Trophoblast cell (in vitro differentiated cells and primary cell): ENCODE measurements around the gene GAB2.

ENCODE experiments used
- DNase-seq, 2 donors: peaks; one replicate each; pipeline ENCODE4 v3.0.0-alpha.2; 2016
- H2AFZ ChIP-seq: 2 replicates; pipeline ENCODE4 v1.6.1; 2013; ENCODE audit warnings: low read length, moderate library complexity, mild to moderate bottlenecking; ENCODE audit not compliant: insufficient read depth, poor library complexity
- H2AK5ac ChIP-seq: 2 replicates; pipeline ENCODE4 v1.6.1; 2013; ENCODE audit warnings: mild to moderate bottlenecking, low read length
- H2BK120ac ChIP-seq: 2 replicates; pipeline ENCODE4 v1.6.1; 2013; ENCODE audit warnings: low read length, mild to moderate bottlenecking, moderate library complexity; ENCODE audit not compliant: insufficient read depth, poor library complexity
- H2BK12ac ChIP-seq: 2 replicates; pipeline ENCODE4 v1.6.1; 2013; ENCODE audit warnings: mild to moderate bottlenecking, low read length, moderate library complexity
- H2BK5ac ChIP-seq: 2 replicates; pipeline ENCODE4 v1.6.1; 2013; ENCODE audit warnings: low read length, low read depth, moderate library complexity, mild to moderate bottlenecking; ENCODE audit not compliant: poor library complexity
- H3K14ac ChIP-seq: 2 replicates; pipeline ENCODE4 v1.6.1; 2013; ENCODE audit warnings: mild to moderate bottlenecking, low read length
- H3K18ac ChIP-seq: 2 replicates; pipeline ENCODE4 v1.6.1; 2013; ENCODE audit warnings: mild to moderate bottlenecking, low read length
- H3K23ac ChIP-seq: 2 replicates; pipeline ENCODE4 v1.6.1; 2013; ENCODE audit warnings: low read length
- H3K27ac ChIP-seq: 2 replicates; pipeline ENCODE4 v1.5.1; 2013; ENCODE audit warnings: low read depth, mild to moderate bottlenecking, inconsistent platforms, low read length, moderate library complexity
- H3K27me3 ChIP-seq: 2 replicates; pipeline ENCODE4 v1.6.1; 2013; ENCODE audit warnings: inconsistent platforms, mild to moderate bottlenecking, low read length, moderate library complexity; ENCODE audit not compliant: insufficient read depth
- H3K36me3 ChIP-seq, 2 experiments: 1 replicate in 1 of 2; 2 replicates in 1 of 2; pipeline ENCODE4 v1.6.1; 2013; ENCODE audit warnings: low read length in 2 of 2, mild to moderate bottlenecking in 2 of 2, moderate library complexity in 1 of 2; ENCODE audit not compliant: insufficient read depth in 2 of 2, control insufficient read depth in 1 of 2
- H3K4ac ChIP-seq: 2 replicates; pipeline ENCODE4 v1.6.1; 2013; ENCODE audit warnings: low read depth, mild to moderate bottlenecking, low read length, moderate library complexity
- H3K4me1 ChIP-seq, 2 experiments: 1 replicate in 1 of 2; 2 replicates in 1 of 2; pipeline ENCODE4 v1.6.1; 2013; ENCODE audit warnings: low read length in 2 of 2, mild to moderate bottlenecking in 2 of 2, moderate library complexity in 1 of 2; ENCODE audit not compliant: insufficient read depth in 2 of 2, control insufficient read depth in 1 of 2
- H3K4me2 ChIP-seq: 2 replicates; pipeline ENCODE4 v1.6.1; 2013; ENCODE audit warnings: inconsistent platforms, mild to moderate bottlenecking, low read length, moderate library complexity
- H3K4me3 ChIP-seq: 2 replicates; pipeline ENCODE4 v1.5.1; 2013; ENCODE audit warnings: mild to moderate bottlenecking, low read depth, low read length, inconsistent platforms
- H3K79me1 ChIP-seq: one replicate; pipeline ENCODE4 v1.6.1; 2013; ENCODE audit warnings: low read length
- H3K79me2 ChIP-seq: 2 replicates; pipeline ENCODE4 v1.6.1; 2013; ENCODE audit warnings: low read length, mild to moderate bottlenecking; ENCODE audit not compliant: control insufficient read depth, insufficient read depth, poor library complexity
- H3K9ac ChIP-seq: 2 replicates; pipeline ENCODE4 v1.6.1; 2013; ENCODE audit warnings: mild to moderate bottlenecking, low read length
- H3K9me3 ChIP-seq: 2 replicates; pipeline ENCODE4 v1.6.1; 2013; ENCODE audit warnings: low read depth, mild to moderate bottlenecking, control low read depth, inconsistent platforms, low read length; ENCODE audit not compliant: insufficient read depth
- H4K12ac ChIP-seq: 2 replicates; pipeline ENCODE4 v1.6.1; 2013; ENCODE audit warnings: low read depth, mild to moderate bottlenecking, low read length, moderate library complexity
- H4K8ac ChIP-seq: 2 replicates; pipeline ENCODE4 v1.6.1; 2013; ENCODE audit warnings: low read depth, mild to moderate bottlenecking, low read length, moderate library complexity
- H4K91ac ChIP-seq: one replicate; pipeline ENCODE4 v1.6.1; 2013; ENCODE audit warnings: low read depth, mild to moderate bottlenecking, low read length, moderate library complexity
- WGBS: extraction: QIAGEN DNeasy Blood & Tissue Kit; methylation state at CpG from one replicate; pipeline ENCODE4 v1.1.7; 2013; ENCODE audit warnings: missing lambda C conversion rate; ENCODE audit not compliant: insufficient read length, insufficient coverage; ENCODE audit errors: extremely low coverage; 5-methylcytosine and 5-hydroxymethylcytosine counted together

The GAB2 gene

DNA sequence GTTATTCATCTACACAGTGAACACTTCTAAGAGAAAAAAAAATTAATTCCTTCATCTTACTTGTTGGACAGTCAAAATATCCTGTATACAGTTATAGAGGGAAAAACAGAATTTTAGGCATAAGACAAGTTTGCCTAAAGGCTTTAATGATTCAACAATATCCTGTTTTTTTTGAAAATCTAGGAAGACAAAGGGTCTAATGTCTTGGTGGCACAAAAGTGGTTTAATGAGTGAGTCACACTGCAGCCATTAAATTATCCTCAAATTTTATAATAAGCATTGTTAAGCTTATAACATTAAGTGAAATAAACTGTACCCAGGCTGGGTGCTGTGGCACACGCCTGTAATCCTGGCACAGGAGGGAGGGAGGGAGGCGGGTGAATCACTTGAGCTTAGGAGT lies 72.9 kb downstream of the GAB2 start:
- H3K36me3 ChIP-seq: peaks cover 0 to 2% of the 10 kb centered on the region in 2 experiments

DNA sequence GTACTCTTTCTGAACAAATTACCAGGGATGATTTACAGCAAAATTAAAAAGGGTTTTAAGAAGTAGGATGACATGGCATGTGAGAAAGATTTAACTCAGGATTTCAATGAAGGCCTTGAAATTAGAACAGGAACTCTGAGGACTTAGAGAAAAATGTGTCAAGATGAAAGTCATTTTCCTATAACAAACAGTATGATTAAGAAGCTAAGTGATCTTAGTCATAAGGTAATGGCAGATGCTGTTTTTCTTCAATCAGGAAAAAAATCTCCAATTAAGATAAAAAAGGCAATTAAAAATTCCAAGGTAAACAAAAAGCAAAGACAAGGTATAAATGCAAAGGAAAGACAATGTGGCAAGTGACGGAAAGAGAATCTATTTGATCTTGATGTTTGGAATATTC lies 73.5 kb downstream of the GAB2 start:
- H3K36me3 ChIP-seq: peaks cover 0 to 2% of the 10 kb centered on the region in 2 experiments

More for the DNA sequence above, 72.9 kb downstream of the GAB2 start:
- H3K18ac ChIP-seq: peak overlapping the region; percentile 14
- no CpG with 5 or more reads among the region's 2 CpGs for WGBS
- no peaks in the 10 kb centered on the region for H3K27me3 ChIP-seq
- peaks cover 0 to 4% of the 10 kb centered on the region in 2 experiments for H3K4me1 ChIP-seq
- no peak overlapping the region for H2BK5ac ChIP-seq
- H3K14ac ChIP-seq: no peak overlapping the region
- no peak overlapping the region for H3K27ac ChIP-seq
- no peak overlapping the region for H2AK5ac ChIP-seq
- peaks cover 3% of the 10 kb centered on the region for H3K79me2 ChIP-seq
- H2AFZ ChIP-seq: no peak overlapping the region
- H2BK12ac ChIP-seq: no peak overlapping the region
- H3K9ac ChIP-seq: no peak overlapping the region
- no peak overlapping the region for H4K12ac ChIP-seq
- no peak overlapping the region for H2BK120ac ChIP-seq
- H3K4ac ChIP-seq: peak overlapping the region; percentile 69
- H4K8ac ChIP-seq: no peak overlapping the region
- H3K4me3 ChIP-seq: no peak overlapping the region
- no peak overlapping the region for H4K91ac ChIP-seq
- no peak overlapping the region for H3K4me2 ChIP-seq
- peaks cover under 1% of the 10 kb centered on the region for H3K79me1 ChIP-seq
- no peaks in the 10 kb centered on the region for H3K9me3 ChIP-seq
- H3K23ac ChIP-seq: no peak overlapping the region
- no peak for DNase-seq

DNA sequence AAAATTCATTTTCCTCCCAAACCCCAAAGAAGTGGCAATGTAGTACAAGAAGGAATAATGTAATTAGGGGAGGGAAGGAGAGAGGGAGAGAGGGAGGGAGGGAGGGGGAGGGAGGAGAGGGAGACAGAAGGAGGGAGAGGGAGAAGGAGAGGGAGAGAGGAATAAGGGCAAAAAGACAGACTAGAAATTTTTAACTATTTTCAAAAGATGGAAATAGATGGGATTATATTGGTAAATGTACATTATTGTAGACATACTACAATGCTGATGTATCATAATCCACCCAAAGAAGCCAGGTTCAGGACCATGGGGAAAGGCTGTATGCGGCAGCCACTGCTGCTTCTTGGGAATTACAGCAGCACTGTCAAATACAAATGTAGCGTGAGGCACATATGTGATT lies 74.3 kb downstream of the GAB2 start:
- Histone ChIP-seq H3K36me3 (peaks cover 0 to 2% of the 10 kb centered on the region in 2 experiments), H3K9ac (no peak overlapping the region), H3K4me3 (no peak overlapping the region), H4K91ac (no peak overlapping the region), H3K14ac (no peak overlapping the region), H3K27ac (no peak overlapping the region), H3K79me2 (peaks cover 1% of the 10 kb centered on the region), H2AK5ac (no peak overlapping the region), H3K4ac (no peak overlapping the region), H3K4me1 (no peaks in the 10 kb centered on the region), H4K12ac (no peak overlapping the region), H3K9me3 (no peaks in the 10 kb centered on the region), H4K8ac (no peak overlapping the region), H3K27me3 (no peaks in the 10 kb centered on the region), H3K79me1 (no peaks in the 10 kb centered on the region), H2BK5ac (no peak overlapping the region), H2BK12ac (no peak overlapping the region), H3K23ac (no peak overlapping the region), H3K4me2 (no peak overlapping the region), H3K18ac (no peak overlapping the region), H2AFZ (no peak overlapping the region), H2BK120ac (no peak overlapping the region)
- WGBS: no CpG with 5 or more reads among the region's 2 CpGs
- DNase-seq: no peak

More for the DNA sequence above, 73.5 kb downstream of the GAB2 start:
- Histone ChIP-seq H3K4me1 (peaks cover 0 to 2% of the 10 kb centered on the region in 2 experiments), H3K4ac (no peak overlapping the region), H3K4me3 (no peak overlapping the region), H3K18ac (no peak overlapping the region), H3K23ac (no peak overlapping the region), H3K9ac (no peak overlapping the region), H2BK12ac (no peak overlapping the region), H3K27ac (no peak overlapping the region), H4K8ac (no peak overlapping the region), H2AFZ (no peak overlapping the region), H4K91ac (no peak overlapping the region), H3K27me3 (no peaks in the 10 kb centered on the region), H2BK120ac (no peak overlapping the region), H4K12ac (no peak overlapping the region), H3K4me2 (no peak overlapping the region), H2BK5ac (no peak overlapping the region), H3K79me1 (no peaks in the 10 kb centered on the region), H3K79me2 (peaks cover 3% of the 10 kb centered on the region), H2AK5ac (no peak overlapping the region), H3K9me3 (no peaks in the 10 kb centered on the region), H3K14ac (no peak overlapping the region)
- no peak for DNase-seq
- WGBS: no CpG with 5 or more reads among the region's 1 CpG

DNA sequence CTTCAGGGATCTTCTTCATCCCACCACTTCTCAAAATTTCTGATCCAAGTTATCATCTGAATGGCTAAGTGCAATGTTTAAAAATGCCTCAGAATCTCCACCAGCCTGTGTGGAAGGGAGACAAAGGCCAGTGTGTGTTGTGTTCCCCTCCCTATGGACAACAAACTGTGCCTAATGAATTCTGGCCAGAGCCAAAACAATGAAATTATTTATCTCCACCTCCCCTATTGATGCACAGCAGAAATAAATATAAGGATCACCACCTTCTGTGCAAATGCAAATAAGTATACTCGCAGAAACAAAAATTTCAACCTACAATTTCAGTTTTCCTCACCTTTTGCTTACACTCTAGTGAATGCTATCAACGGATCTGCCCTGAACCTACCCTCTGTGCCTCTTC lies 75.8 kb downstream of the GAB2 start:
- Histone ChIP-seq H3K9me3 (no peaks in the 10 kb centered on the region), H3K36me3 (peaks cover 0 to 2% of the 10 kb centered on the region in 2 experiments), H3K23ac (no peak overlapping the region), H2AFZ (no peak overlapping the region), H3K79me2 (peaks cover 1% of the 10 kb centered on the region), H4K12ac (no peak overlapping the region), H3K9ac (no peak overlapping the region), H3K14ac (no peak overlapping the region), H2AK5ac (no peak overlapping the region), H3K79me1 (no peaks in the 10 kb centered on the region), H2BK5ac (no peak overlapping the region), H2BK120ac (no peak overlapping the region), H3K4me3 (no peak overlapping the region), H3K18ac (no peak overlapping the region), H3K27me3 (no peaks in the 10 kb centered on the region), H3K4me1 (no peaks in the 10 kb centered on the region), H3K4ac (peak overlapping the region; percentile 81), H3K4me2 (no peak overlapping the region), H3K27ac (no peak overlapping the region), H2BK12ac (no peak overlapping the region), H4K8ac (no peak overlapping the region), H4K91ac (no peak overlapping the region)
- no peak for DNase-seq
- WGBS: no CpG with 5 or more reads among the region's 2 CpGs
